Measurements from ENCODE around the gene IL17REL. TPM values are rescaled to one million over a fixed set of nuclear protein-coding genes. Genes with fewer than 3 reads are reported as not detected.

Gene IL17REL
- total RNA-seq, 4 donors from 2014 or later, result not detected

DNA sequence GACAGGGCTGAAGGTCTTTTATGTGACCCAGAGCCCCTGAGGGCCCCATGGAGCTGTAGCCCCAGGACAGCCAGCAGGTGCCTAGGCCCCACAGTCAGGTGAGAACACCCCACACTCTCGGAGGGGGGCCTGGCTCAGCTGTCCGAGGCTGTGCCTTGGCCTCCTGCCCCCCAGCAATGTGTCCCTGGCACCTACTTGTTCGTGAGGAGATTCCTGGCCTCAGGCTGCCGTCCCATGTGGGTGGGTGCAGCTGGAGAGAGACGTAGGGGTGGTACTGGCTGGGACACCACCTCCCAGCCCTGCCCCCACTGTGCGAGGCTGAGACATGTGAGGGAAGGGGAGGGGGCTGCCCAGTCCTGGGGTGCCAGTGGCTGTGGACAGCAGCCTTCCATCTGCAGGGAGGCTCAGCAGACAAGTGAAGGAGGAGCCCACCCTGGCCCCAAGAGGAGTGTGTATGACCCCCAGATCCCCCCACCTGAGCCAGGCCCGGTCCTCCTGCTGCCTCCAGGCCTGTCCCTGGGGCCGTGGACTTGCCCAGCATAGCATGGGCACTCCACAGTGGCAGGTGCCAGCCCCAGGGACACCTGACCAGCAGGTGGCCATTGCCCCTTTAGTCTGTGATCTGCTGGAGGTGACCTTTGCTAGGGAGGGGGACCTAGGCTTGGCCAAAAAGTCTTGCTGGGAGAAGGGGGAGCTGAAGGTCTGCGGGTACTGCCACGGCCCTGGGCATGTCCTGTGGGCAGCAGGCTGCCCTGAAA lies 17.0 kb downstream of the IL17REL start:
- no peak overlapping the region for H3K4me3 ChIP-seq (replicated peaks in 1 of 3)
- peaks cover 4% of the 10 kb centered on the region for H3K27me3 ChIP-seq
- H3K36me3 ChIP-seq, result no peaks in the 10 kb centered on the region
- no peak overlapping the region for H3K27ac ChIP-seq
- DNase-seq, result no peak
- H3K4me1 ChIP-seq, result peaks cover 0 to 12% of the 10 kb centered on the region in 2 donors
- 90 to 91% methylated on average over 4 to 6 of the region's 10 CpGs for whole genome bisulfite sequencing, 2 donors
- TF ChIP-seq, protein P1, sequence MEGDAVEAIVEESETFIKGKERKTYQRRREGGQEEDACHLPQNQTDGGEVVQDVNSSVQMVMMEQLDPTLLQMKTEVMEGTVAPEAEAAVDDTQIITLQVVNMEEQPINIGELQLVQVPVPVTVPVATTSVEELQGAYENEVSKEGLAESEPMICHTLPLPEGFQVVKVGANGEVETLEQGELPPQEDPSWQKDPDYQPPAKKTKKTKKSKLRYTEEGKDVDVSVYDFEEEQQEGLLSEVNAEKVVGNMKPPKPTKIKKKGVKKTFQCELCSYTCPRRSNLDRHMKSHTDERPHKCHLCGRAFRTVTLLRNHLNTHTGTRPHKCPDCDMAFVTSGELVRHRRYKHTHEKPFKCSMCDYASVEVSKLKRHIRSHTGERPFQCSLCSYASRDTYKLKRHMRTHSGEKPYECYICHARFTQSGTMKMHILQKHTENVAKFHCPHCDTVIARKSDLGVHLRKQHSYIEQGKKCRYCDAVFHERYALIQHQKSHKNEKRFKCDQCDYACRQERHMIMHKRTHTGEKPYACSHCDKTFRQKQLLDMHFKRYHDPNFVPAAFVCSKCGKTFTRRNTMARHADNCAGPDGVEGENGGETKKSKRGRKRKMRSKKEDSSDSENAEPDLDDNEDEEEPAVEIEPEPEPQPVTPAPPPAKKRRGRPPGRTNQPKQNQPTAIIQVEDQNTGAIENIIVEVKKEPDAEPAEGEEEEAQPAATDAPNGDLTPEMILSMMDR (IDR thresholded peaks at IDR 0.05), result no peak
- no peak for TF ChIP-seq POLR2A (IDR thresholded peaks at IDR 0.05)
- intact Hi-C loops (cut with DNase I), result no loop called here
- no peaks in the 10 kb centered on the region for H3K9me3 ChIP-seq

DNA sequence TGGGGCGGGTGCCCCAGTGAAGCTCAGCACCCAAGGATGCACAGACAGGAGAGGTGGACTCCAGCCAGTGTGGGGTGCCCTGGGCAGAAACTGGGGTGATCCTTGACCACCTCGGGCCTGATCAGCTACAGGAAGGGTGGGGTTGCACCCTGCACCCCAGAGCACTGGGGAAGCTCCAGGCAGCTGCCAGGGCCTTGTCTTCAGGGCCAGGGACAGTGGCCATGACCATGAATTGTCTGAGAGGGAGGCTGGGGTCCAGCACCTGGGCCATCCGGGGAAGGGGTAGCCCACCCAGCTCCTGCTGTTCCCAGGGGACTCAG lies 17.6 kb downstream of the IL17REL start:
- intact Hi-C loops (cut with DNase I), result no loop called here
- Histone ChIP-seq H3K27me3 (peaks cover 3% of the 10 kb centered on the region), H3K4me1 (peaks cover 0 to 12% of the 10 kb centered on the region in 2 donors), H3K4me3 (replicated peaks in 1 of 3) (no peak overlapping the region), H3K9me3 (no peaks in the 10 kb centered on the region), H3K27ac (no peak overlapping the region), H3K36me3 (no peaks in the 10 kb centered on the region)
- TF ChIP-seq POLR2A (IDR thresholded peaks at IDR 0.05), result no peak
- TF ChIP-seq, protein P1 (IDR thresholded peaks at IDR 0.05), result no peak
- WGBS, 2 donors, result 80 to 100% methylated on average over 1 of the region's 3 CpGs
- no peak for DNase-seq

DNA sequence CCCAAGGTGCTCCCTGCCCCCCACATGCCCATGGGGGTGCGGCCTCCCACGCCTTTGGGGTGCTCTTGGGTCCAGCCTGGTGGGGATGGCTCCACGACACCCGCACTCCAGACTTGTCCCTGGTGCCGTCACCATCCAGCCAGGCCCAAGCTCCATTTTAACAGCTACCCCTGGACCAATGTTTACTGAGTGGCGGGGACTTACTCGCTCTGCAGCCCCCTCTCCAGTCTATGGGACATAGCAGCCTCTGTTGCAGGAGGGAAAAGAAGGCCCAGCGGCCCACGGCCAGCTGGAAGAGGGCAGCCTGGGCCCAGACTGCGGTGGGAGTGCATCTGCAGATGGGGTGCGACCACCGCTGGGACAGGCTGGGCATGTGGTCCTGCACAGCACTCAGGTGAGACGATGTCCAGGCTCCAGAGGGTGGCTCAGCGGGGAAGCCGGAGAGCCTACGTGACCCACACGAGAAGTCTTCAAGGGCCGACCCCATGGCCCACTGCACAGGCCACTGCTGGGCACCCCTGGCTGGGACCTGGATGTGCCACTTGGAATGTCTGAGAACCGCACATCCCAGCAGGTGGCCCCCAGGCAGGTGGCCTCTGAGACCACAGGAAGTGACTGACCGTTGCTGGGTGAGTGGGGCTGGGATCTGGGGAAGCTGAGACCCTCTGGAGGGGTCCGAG lies 18.1 kb downstream of the IL17REL start:
- Histone ChIP-seq H3K27ac (no peak overlapping the region), H3K9me3 (no peaks in the 10 kb centered on the region), H3K4me1 (peaks cover 0 to 8% of the 10 kb centered on the region in 2 donors), H3K27me3 (no peaks in the 10 kb centered on the region), H3K36me3 (no peaks in the 10 kb centered on the region), H3K4me3 (replicated peaks in 1 of 3) (no peak overlapping the region)
- TF ChIP-seq, protein P1 (IDR thresholded peaks at IDR 0.05), result no peak
- no peak for TF ChIP-seq POLR2A (IDR thresholded peaks at IDR 0.05)
- 89 to 93% methylated on average over 3 to 11 of the region's 21 CpGs for WGBS, 2 donors
- intact Hi-C loops (cut with DNase I), result loop anchor here (5.0 kb wide), 2 partner anchors 33 to 67 kb away; no protein-coding TSS in a partner anchor
- no peak for DNase-seq

DNA sequence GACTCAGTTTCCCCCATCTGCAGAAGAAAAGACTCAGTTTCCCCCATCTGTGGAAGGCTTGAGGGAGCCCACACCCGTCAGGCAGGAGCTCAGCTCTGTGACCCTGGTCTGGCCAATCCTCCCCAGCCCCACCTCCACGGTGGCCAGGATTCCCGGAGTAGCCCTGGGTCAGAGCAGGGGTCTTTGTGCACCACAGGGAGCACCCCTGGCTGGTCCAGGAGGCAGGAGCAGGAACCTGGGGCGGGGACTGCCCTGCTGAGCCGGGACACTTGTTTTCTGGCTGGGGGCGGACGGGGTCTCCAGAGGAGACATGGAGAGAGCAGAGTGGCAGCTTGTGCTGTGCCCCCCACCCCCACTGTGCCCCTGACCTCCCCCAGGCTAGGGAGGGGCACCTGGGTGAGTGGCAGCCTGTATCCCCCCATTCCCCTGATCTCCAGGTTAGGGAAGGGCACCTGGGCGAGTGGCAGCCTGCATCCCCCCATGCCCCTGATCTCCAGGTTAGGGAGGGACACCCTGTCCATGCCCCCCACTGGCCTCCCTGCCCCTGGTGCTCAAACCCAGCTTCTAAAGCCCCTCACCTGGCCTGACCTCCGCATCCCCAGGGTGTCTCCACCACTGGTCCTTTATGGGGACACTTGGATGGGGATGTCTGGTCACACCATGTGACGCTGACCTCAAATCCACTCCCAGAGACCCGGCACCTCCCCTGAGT lies 18.8 kb downstream of the IL17REL start:
- WGBS, 2 donors, result 82 to 100% methylated on average over 1 to 9 of the region's 11 CpGs
- no peak for DNase-seq
- no peaks in the 10 kb centered on the region for H3K9me3 ChIP-seq
- no peaks in the 10 kb centered on the region for H3K27me3 ChIP-seq
- TF ChIP-seq, protein P1 (IDR thresholded peaks at IDR 0.05), result no peak
- TF ChIP-seq POLR2A (IDR thresholded peaks at IDR 0.05), result no peak
- intact Hi-C loops (cut with DNase I), result loop anchor here (5.0 kb wide), 2 partner anchors 33 to 67 kb away; no protein-coding TSS in a partner anchor
- H3K27ac ChIP-seq, result no peak overlapping the region
- H3K4me3 ChIP-seq (replicated peaks in 1 of 3), result no peak overlapping the region
- no peaks in the 10 kb centered on the region for H3K36me3 ChIP-seq
- H3K4me1 ChIP-seq, result peaks cover 0 to 8% of the 10 kb centered on the region in 2 donors
